Astrocyte of the cerebellum (primary cell): ENCODE results near the gene GRIA2.

Experiments
- DNase-seq: peaks from one replicate; pipeline ENCODE4 v3.0.0-alpha.2; 2011; ENCODE audit warnings: low read depth
- H3K4me3 ChIP-seq: 2 replicates; pipeline ENCODE4 v1.5.1; 2011; ENCODE audit warnings: mild to moderate bottlenecking, low read depth, low read length, moderate library complexity
- CTCF ChIP-seq: IDR thresholded peaks from 2 replicates; pipeline ENCODE4 v1.5.1; 2012; ENCODE audit warnings: low read length, low read depth, moderate library complexity, mild to moderate bottlenecking; ENCODE audit errors: missing control alignments
- in situ Hi-C: cut with HindIII; loops from 2 replicates; pipeline ENCODE4 v1.10.0; 2017; ENCODE audit warnings: low sequenced_read_pairs

The GRIA2 gene

DNA sequence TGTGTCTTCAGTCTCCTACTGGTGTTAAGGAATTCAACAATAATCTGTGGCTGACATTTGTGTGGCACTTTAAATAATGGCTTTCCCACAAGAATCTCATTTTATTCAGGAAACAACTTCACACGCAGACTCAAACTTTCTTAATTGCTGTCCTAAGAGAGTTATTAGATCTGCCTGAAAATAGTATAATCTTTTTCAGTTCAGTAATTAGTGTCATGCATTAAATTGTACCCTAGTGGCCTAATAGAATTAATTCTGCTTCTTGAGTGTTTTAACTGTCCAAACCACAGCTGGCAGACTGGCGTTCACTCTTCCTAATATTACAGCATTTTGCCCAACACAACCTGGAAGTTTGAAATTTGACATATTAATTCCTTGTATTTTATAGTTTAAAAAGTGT lies 107.1 kb downstream of the GRIA2 start:
- in situ Hi-C loops, result no loop called here
- H3K4me3 ChIP-seq, result no peak overlapping the region
- no peak for DNase-seq
- TF ChIP-seq CTCF, result no peak

GRCh38 chr4:157357887-157358286 lies 137.4 kb downstream of the GRIA2 start:
- TF ChIP-seq CTCF, result no peak
- in situ Hi-C loops, result no loop called here
- no peak overlapping the region for H3K4me3 ChIP-seq
- no peak for DNase-seq

- H3K4me3 ChIP-seq, result no peak overlapping the region
- in situ Hi-C loops, result no loop called here
- no peak for TF ChIP-seq CTCF
- DNase-seq, result no peak
These were observed 137.9 kb downstream of the GRIA2 start for GRCh38 chr4:157358439-157358838.

- no peak for TF ChIP-seq CTCF
- DNase-seq, result no peak
- in situ Hi-C loops, result no loop called here
- H3K4me3 ChIP-seq, result no peak overlapping the region
These were observed 138.3 kb downstream of the GRIA2 start for GRCh38 chr4:157358851-157359250.

DNA sequence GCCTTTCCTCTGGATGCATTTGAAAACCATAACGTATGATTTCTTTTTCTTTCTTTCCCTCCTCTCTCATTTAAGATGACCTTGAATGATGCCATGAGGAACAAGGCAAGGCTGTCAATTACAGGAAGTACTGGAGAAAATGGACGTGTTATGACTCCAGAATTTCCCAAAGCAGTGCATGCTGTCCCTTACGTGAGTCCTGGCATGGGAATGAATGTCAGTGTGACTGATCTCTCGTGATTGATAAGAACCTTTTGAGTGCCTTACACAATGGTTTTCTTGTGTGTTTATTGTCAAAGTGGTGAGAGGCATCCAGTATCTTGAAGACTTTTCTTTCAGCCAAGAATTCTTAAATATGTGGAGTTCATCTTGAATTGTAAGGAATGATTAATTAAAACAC lies 142.8 kb downstream of the GRIA2 start:
- no peak for DNase-seq
- TF ChIP-seq CTCF, result no peak
- in situ Hi-C loops, result no loop called here
- no peak overlapping the region for H3K4me3 ChIP-seq

- TF ChIP-seq CTCF, result no peak
- H3K4me3 ChIP-seq, result no peak overlapping the region
- no peak for DNase-seq
- in situ Hi-C loops, result no loop called here
These were observed 151.6 kb downstream of the GRIA2 start for GRCh38 chr4:157372154-157372553.

DNA sequence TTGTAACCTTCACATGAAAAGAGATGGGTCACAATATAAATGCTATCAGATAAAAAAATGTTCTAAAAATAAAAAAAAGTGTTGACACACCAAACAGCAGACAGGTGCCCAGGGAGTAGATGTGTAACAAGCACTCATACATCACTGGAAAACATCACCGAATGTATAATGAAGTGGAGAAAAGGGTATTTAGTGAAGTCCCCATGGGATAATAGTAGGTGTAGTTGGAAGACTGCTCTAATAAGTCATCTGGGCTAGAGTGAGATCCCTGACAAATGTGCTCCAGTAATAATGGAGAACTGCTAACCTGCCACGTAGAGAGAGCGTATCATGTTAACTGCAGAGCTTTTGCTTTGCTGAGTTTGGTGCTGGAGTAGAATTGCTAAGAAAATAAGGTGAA lies 152.0 kb downstream of the GRIA2 start:
- no peak for TF ChIP-seq CTCF
- H3K4me3 ChIP-seq, result no peak overlapping the region
- DNase-seq, result no peak
- in situ Hi-C loops, result no loop called here
